Stimulated activated CD8-positive, alpha-beta memory T cell treated with anti-CD3 and anti-CD28 coated beads, Interleukin-15, amount 100 ng/mL, for 24 hours (primary cell): ENCODE data around the gene CCNL1.

Experiments
- DNase-seq: peaks from one replicate; pipeline ENCODE4 v3.0.0-alpha.2; 2020; ENCODE audit warnings: low read depth

The CCNL1 gene

DNA sequence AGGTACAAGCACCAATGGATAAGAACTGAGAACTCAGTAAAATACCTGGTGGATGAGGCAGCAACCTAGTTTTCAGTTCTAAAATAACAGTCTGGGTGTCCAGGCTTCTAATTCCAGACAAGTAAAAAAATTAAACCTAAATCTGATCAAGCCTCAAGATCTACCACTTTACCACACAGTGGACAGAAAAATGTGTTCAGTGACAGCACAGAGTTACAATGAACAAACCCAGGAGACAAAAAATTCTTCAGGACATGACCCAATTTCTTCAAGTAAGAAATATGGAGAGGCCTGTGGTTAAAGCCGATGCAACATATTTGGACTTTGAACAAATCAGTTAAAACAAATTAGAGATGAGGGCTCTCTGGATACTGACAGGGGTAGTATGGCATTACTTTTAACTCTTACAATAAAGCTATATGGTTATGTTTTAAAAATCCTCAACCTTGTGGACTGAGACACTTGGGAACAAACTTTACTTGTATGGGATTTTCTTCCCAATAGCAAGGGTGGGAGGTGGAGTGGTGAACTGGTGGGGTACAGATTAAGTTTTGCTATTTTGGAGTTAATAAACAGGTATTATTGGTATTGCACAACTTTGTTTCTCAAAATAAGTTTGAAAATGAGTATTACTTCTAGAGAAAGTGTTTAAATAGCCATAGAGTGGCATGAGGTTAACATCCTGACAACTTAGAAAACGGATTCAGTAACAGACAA is 14.2 kb downstream of the CCNL1 start:
- DNase-seq = no peak

DNA sequence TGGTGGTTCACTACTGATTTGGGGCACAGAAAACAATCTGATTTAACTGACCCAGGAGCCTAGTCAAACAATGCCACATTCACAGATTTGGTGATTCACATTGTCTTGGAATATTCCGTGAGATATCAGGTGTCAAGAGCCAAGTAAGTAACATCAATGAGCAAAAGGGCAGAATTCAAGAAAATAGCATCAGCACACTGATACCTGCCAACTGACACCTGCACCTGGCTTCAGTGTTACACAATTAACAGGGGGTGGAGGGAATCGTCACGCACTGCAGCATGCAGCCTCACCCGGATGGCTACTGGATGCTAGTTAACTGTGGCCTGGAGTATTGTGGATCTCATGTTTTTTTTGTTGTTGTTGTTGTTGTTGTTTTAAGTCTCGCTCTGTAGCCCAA is 17.6 kb downstream of the CCNL1 start:
- DNase-seq = no peak

DNA sequence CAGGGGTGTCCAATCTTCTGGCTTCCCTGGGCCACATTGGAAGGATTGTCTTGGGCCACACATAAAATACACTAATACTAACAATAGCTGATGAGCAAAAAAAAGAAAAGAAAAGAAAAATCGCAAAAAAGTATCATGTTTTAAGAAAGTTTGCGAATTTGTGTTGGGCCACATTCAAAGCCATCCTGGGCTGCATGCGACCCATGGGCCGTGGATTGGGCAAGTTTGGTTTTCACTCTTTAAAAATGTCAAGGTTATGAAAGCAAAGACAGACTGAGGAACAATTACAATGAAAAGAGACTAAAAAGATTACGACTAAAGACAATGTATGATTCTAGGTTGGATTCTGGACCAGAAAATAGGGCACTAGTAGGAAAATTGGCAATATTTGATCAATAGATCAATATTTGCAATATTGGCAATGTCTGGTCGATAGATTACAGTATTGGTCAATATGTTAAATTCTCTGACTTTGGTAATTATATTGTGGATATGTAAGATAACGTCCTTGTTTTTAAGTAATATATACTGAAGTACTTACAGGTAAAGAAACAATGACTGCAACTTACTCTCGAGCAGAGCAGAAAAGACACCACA is 19.9 kb downstream of the CCNL1 start:
- DNase-seq = no peak

DNA sequence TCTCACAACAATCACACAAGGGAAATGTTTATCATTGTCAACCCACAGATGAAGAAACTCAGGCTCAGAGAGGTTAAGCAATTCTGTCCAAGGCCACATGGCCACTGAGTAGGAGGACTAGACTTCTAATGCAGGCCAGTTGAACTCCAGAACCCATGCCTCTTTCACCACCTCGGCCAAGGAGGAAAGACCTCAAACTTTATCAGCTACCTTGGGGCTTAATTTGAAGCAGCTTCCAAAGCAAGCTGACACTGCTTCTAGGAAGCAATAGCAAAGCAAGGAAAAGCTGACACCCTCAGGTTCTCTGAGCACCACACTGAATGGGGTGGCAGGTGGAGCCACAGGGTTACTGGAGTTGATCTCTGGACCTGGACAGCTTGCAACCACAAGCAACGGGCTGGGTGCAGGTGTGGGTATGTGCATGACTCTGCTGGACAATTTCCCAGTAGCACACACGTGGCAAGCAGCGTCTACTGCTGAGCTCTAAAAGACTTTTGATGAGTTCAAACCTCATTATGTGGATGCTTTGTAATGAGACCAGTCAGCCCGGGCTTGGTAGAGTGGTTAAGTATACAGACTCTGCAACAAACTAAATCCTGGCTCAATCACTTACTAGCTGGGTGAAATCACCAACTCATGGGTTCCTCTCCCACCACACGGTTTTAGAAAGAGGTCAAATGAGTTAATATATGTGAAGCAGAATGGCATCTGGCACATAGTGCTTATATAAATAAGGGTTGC is 23.1 kb downstream of the CCNL1 start:
- DNase-seq = no peak

DNA sequence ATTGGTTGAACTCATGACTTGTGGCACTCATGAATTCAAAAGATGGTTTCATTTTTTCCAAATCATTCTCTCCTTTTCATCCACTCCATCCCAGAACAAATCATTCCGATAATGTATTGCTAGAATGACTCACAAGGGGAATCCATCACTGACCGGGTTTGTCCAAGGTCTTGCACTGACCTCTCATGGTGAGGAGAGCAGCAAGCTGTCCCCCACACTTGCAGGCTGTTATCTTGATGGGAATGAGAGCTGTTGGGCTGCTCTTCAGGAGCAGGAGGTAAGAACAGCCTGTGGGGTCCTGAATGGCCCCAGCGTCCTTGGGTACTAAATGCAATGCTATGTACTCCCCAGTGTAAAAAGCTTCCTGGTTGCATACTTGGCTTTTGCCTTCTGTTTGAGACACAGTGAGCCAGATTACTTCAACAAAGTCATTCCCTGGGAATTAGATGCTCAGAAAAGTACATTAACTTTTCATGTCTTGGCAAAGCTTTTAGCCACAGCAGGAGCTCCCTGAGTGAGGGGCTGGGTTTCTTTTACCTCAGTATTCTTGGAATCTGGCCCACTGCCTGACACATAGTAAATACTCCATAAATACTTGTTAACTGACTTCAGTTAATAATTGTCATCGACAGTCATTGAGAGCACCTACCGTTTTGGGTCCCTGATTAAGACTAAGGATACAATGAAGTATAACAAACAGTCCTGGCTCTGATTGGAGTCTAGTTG is 24.1 kb downstream of the CCNL1 start:
- no peak for DNase-seq

DNA sequence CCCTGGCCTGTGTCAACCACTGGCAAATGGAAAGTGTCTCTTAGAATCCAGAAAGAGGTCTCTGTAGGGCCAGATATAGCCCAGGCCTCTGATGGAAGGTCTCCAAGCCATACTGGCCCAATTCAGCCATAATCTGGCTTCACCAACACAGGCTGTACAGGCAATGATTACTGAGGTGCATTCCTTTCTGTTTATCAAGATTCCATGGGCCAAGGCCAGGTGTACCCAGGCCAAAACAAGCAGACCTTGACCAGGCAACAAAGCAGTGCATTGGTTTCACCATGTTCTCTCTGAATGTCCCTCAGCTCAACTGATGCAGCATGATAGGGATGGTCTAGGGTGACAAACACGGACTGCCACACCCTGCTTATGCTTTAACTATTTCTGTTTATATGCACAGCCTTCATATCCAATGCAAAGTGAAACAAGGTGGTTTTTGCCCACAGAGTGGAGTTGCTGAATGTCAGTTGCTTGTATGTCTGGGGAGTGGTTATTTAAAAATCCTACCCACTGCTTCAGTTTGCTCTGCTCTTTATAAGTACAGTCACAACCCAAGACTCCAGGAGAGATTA is 25.2 kb downstream of the CCNL1 start:
- DNase-seq = no peak

DNA sequence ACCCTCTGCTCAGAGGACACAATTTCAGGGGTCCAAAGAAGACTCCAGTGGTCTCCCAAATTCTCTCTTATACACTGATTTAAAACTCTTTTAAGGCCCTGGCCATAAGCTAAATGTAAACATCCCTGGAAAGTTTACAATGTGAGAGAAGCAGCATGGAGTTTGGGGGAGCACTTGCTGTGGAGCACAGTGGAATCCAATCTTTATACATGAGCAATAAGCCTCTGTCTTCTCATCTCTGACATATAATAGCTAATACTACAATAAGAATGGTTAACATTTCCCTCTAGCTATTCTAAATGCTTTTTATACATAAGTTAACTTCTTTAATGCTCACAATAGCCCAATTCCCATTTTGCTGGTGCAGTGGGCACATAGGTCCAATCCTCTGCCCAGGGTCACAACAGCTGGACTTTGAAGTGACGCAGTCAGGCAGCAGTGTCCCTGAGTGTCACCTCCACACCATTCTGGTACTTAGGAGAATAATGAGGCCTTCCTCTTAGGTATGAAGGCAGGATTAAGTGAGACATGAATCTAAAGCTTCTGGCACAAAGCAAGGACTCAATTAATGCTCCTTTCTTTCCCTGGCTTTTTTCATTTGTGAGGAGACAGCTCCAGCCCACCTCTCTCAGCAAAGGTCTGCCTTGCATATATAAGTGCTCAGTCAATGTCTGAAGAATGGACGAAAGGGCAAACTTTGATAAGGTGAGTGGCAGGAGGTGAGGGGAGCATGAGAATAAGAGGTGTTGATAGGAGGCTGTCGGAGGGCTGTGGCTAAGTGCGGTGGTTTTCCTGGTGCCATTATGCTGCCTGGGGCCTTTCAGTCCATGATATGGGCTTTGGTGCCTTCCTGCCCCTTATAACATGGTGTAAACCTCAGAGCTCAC is 26.3 kb downstream of the CCNL1 start:
- no peak for DNase-seq

DNA sequence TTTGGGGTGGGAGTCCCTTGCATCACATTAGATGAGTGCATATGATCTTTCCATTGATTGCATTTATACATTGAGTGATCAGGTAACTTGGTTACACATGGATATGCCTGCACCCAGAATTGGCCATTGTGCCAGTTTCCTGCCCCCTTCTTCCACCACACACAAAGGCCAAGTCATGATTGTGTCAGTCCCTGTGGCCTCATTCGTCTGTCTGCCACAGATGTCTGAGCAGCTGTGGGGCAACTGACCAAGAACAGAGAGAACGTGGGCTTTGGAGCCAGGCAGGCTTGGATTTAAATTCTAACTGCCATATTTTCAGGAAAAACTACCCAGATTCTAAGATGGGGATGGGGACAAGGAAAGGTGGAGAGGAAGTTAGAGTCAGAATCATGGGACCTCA is 27.0 kb downstream of the CCNL1 start:
- DNase-seq = no peak

DNA sequence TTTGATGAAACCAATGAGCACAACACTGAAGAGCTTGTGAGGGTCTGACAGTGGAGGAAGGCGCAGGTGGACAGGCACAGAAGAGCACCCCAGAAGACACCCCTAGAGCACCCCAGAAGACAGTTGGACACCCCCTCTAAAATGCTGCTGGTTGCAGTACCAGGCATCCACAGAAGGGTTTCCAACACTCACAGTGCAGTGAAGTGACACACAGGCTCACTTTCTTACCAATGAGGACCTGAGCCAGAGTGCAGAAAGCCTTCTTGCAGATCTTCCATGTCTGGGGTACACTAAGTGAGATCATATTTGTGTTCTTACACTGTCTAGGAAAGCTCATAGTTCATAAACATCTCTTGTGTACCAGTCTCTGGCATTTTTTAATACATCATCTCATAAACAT is 27.6 kb downstream of the CCNL1 start:
- DNase-seq = no peak

DNA sequence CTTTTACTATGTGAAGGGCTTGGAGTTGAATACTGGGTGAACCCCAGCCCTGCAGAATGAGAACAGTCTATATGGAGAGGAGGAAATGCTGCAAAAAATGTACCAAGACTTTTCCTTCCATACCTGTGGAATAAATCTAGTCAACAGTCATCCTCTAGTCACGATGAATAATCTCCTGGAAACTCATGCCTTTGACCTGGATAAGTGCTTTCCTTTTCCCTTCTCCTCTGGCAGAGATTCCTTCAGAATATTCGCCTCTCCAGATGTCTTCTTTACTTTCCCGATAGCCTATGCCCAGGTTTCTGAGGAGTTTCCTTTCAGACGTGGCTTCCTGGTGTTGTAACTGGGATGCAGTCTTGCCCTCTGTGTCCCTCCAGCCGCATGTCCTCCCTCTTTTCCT is 28.1 kb downstream of the CCNL1 start:
- no peak for DNase-seq

DNA sequence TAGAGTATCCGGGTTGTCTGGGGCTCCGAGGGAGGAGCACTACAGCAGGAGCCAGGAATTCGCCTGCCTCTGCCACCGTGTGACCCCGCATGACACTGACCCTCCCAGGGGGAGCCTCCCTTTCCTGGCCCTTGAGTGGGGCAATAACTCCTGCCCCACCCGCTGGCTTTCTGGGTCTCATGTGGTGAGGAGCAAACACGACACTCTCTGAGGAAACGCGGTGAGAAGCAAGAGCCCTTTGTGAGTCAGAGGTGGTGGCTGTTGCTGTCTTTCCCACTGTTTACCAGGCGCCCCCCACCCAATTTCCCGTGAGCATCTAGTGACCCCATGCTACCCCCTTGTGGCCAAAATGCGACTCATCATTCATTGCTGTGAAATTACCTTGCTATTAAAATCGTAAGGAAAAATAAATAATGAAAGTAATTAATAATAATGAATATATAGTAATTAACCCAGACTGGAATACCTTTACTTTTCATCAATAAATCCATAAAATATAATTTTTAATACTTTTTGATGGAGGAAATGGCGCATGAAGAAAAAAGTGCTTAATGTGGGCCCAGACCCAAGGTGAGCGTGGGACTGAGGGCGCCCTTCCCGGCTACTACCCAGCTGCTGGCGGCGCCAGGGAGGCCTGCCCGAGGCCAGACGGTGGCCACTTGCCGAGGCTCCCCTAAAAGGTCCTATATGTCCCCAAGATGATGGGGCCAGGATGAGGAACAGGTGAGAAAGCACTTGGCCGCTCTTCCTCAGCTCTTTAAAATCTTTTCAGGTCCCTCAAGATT is 29.3 kb downstream of the CCNL1 start:
- peak; percentile 5 for DNase-seq

DNA sequence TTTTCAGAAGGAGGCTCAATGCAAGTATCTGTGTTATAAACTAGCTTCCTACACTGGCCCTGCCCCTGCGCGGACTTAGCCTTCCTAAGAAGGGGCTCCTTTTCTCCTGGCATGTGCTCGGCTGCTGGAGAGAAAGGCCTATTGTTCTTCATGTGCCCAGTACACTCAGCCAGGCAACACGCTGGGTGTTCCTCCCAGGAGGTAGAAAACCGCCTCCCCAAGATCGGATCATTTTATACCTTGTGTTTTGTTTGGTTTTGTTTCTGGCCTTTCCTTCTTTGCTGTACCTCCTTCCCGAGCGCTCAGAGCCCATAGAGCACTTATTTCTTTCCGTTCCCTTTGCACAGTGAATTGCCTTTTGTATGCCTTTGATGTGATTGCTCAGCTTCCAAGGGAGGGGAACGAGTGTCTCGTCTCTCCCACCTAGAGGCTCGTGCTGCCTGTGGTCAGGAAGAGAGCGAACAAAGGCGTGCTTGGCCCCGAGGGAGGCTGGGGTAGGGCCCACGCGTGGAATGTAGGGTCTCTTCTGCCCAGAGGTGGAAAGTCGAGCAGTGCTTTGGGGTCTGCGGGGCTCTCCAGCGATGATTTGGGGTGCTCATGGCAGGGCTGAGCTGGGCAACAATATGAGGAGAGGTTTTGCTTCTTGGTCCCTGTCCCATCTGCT is 30.0 kb downstream of the CCNL1 start:
- peak; percentile 3 for DNase-seq

DNA sequence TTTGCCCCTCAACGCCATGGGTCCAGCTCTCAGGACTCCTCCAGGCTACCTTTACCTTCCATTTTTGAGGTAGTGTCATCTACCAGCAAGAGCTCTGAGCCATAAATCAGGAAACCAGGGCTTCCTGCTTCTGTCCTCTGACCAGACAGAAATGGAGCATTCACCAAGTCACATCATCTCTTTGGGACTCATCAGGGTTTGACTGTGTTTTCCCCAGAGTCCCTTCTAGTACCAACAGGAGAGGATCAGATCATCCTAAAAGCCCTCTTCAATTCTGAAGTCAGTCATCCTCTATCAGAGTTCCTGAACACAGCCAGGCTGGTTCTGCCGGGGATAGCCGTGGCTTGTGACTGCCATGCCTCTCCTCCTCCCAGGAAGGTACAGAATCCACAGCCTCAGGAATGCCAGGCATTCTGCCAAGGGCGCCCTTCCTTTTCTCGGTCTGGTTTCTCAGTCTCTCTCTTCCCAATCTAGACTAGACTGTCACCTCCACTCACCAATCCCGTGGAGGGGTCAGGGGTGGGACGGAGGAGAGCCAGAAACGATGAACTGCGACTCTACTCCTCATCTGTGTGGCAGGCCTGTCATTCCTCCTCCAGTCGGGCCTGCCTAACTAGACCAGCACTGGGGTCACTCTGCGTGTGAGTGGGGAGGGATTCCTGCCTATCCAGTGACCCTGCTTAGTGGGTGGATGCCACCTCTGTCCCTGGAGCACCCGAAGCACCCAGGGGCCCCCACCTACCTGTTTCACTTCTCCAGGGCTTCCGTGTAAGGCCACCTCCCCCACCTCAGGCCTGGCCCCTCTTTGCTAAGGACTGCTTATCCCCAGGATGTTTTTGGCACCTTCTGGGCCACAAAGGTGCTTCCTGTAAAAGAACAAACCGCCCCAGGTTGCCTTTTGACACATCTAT is 30.9 kb downstream of the CCNL1 start:
- DNase-seq = no peak

DNA sequence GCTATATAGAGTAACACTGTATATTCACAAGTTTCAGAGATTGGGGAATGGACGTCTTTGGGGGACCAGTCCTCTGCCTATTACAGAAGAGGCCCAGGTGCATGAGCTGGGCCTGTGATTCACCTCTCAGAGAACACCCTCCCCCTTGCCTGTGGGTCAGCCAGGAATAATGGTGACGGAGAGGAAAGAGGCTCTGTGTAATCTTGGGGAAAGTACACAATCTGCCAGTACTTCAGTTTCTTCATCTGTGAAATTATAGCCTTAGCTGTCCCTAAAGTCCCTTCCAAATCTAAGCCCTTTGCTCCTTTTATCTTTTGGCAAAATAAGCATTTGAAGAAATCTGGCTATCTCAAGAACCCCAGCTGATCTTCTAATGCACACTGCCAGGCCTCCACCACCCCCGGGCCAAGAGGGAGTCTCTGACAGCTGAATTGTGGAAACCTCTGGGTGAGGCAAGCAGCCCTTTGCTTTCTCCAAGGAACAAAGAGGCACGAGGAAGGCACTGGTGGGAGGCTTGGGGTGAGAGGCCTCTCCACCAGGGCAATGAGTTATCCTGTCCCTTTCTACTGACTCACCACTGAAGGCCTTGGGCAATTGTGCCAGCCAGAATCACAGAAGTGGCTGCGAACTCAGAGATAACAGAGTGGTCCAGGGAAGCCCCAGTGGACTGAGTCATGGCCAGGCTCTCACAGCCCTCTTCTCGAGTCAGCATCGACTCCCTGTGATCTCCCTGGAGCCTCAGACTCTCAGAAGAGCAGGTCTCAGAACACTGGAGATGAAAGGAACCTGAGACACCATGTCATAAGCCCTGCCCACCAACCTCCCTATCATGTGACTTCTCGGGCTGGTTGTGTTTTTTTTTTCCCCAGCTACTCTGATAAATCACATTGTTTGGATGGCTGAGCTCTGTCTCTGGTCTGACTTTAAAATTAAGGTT is 31.8 kb downstream of the CCNL1 start:
- peak; percentile 7 for DNase-seq

DNA sequence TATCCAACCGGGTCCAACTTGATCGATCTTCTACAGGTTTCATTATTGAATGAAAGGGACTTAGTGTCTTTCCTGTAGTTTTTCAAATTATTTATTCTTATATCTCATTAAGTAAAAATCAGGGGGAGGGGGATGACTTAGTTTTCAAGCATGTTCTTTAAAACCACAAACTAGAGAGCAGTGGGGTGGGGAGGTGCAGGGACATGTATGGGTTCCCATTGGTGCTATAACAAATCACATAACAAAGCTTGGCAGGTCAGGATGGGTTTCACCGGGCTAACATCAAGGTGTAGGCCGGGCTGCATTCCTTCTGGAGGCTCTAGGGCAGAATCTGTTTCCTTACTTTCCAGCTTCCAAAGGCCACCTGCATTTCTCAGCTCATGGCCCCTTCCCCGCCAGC is 32.7 kb downstream of the CCNL1 start:
- no peak for DNase-seq

DNA sequence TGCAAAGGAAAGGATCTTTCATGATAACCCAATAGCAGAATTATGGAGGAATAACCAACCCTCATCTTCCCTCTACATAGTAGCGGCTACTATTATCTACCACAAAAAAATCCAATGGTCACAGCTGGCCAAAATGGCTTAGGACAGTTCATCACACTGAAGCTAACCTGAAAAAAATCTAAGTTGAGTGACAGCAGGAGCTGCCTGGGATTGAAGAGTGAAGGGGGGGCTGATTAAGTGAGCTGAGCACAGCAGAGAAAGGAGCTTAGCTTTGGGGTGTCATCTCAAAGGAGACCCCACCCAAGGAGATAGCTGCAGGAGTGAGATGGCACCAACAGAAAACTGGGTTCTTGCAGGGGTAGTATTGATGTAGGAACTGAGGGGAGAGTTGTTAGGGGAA is 33.6 kb downstream of the CCNL1 start:
- no peak for DNase-seq

DNA sequence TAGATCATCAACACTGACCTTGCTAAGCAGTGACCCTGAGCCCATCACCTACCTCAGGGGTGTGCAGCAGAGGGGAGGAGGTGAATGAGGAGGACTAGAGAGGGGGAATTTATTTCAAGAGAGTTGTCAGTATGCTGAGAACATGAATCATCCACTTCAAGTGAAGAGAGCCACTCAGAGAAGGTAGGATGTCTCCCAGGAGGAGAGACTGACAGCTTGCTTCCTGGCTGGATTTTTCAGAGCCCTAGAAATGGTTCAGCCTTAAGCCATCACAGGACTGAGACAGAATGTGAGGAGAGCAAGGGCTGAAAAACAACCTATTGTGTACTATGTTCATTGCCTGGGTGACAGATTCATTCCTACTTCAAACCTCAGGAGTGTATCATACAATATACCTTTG is 34.8 kb downstream of the CCNL1 start:
- DNase-seq = no peak

DNA sequence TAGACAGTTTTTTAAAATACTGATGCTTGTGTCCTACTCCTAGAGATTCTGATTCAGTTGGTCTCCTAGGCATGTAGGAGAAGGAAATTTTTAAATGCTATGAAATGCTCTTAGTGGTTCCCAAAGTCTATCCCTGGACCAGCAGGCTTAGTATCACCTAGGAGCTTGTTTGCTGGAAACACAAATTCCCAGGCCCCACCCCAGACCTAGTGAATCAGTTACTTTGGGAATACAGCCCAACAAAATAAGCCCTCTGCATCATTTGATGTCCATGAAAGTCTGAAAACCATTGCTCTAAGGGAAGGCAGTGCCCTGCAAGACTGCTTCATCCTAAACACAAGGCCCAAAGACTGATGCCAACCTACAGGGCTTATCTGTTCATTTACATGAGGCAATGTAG is 36.3 kb downstream of the CCNL1 start:
- DNase-seq = no peak
